DND-41 (cell line): ENCODE measurements around the gene DPYD.

Source experiments
- ATAC-seq: fragments of 200-7000 bp; cut with Tn5 transposase; 3 replicates; pipeline ENCODE4 v1.9.1; 2021; ENCODE audit warnings: low read depth; ENCODE audit not compliant: insufficient read depth
- DNase-seq: peaks from one replicate; pipeline ENCODE4 v3.0.0-alpha.2; 2020
- H2AFZ ChIP-seq: 2 replicates; pipeline ENCODE4 v1.6.0; 2012; ENCODE audit warnings: low read depth, low read length
- H3K27ac ChIP-seq: 2 replicates; pipeline ENCODE4 v1.5.1; 2012; ENCODE audit warnings: low read length, inconsistent platforms
- H3K27me3 ChIP-seq: fragments of 200-600 bp; sonication (generic); 2 replicates; pipeline ENCODE4 v1.6.0; 2012; ENCODE audit warnings: low read length, mild to moderate bottlenecking, inconsistent platforms; ENCODE audit not compliant: insufficient read depth, poor library complexity
- H3K36me3 ChIP-seq: 2 replicates; pipeline ENCODE4 v1.5.1; 2012; ENCODE audit warnings: low read length, inconsistent platforms; ENCODE audit not compliant: insufficient read depth
- H3K4me1 ChIP-seq: 2 replicates; pipeline ENCODE4 v1.5.1; 2012; ENCODE audit warnings: mild to moderate bottlenecking, low read length; ENCODE audit not compliant: insufficient read depth
- H3K4me2 ChIP-seq: 2 replicates; pipeline ENCODE4 v1.6.0; 2012; ENCODE audit warnings: mild to moderate bottlenecking, moderate library complexity, low read length, inconsistent platforms; ENCODE audit not compliant: insufficient read depth
- H3K4me3 ChIP-seq, 2 experiments: fragments of 200-600 bp in 1 of 2; shearing (Covaris generic) in 1 of 2; 2 replicates each; pipeline ENCODE4 v1.5.1; 2012 to 2016; ENCODE audit warnings: inconsistent platforms in 2 of 2, low read length in 2 of 2, mild to moderate bottlenecking in 2 of 2, low read depth in 1 of 2, moderate library complexity in 1 of 2
- H3K79me2 ChIP-seq: 2 replicates; pipeline ENCODE4 v1.6.0; 2012; ENCODE audit warnings: low read length, inconsistent platforms; ENCODE audit not compliant: insufficient read depth
- H3K9ac ChIP-seq: 2 replicates; pipeline ENCODE4 v1.6.0; 2012; ENCODE audit warnings: low read depth, mild to moderate bottlenecking, inconsistent platforms, low read length, moderate library complexity
- H3K9me3 ChIP-seq: 2 replicates; pipeline ENCODE4 v1.5.1; 2012; ENCODE audit warnings: low read length, moderate library complexity, mild to moderate bottlenecking, inconsistent platforms; ENCODE audit not compliant: insufficient read depth, severe bottlenecking
- H4K20me1 ChIP-seq: 2 replicates; pipeline ENCODE4 v1.6.0; 2012; ENCODE audit warnings: low read length; ENCODE audit not compliant: insufficient read depth
- EZH2 ChIP-seq: IDR thresholded peaks from 3 replicates; pipeline ENCODE4 v1.6.1; 2012; ENCODE audit warnings: borderline replicate concordance, low read depth, mild to moderate bottlenecking, moderate library complexity, low read length, inconsistent platforms; ENCODE audit not compliant: severe bottlenecking
- TF ChIP-seq, protein P1 (sequence below): IDR thresholded peaks from 2 replicates; pipeline ENCODE4 v1.5.1; 2012; ENCODE audit warnings: borderline replicate concordance, low read length, moderate library complexity, mild to moderate bottlenecking; ENCODE audit not compliant: poor library complexity, severe bottlenecking; ENCODE audit errors: extremely low read depth

Gene DPYD

DNA sequence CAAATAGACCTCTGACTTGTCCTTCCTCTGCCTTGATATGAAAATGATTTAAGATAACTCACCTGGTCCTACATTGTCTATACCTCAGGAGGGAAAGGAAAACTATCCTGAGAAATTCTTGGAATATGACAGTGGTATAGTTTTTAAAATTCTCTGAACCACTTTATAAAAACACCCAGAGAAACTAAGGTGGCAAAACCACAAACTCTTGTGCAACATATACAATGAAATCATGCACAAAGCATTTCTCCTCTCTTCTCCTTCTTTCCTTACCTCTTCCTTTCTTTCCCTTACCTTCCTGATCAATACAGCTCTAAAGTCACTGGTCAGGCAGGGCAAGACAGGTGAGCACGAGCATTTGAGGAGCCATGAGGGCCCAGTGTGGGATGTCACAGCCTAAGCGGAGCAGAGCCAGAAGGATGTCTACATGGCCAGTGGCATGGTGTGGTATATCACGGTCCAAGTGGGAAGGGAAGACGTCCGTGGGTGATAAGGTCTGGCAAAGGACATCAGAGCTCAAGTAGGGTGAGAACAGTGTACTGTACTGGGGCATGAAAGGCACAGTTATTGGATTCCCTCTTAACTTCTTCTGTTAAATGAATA is 543.3 kb downstream of the DPYD start:
- H3K27ac ChIP-seq: 0 out of 2 replicates have a peak overlapping the region, but pooled peaks have one; percentile 6

DNA sequence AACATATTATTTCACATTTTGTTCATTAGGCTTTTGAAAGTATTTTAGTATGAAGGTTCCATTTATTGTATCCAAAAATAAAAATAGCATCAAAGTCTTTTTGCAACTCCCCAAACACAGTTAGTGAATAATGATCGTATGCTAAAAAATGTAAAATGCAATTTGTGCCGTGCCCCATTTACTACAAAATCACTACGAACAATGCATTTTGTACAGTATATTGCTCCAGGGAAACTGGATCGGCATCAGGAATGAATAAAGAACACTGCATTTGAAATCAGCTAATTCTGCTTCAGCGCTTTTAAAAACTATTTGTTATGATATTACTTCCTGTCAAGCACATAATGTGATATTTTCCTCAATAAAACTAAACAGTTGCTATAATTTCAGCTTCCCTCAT is 547.8 kb downstream of the DPYD start:
- H3K9me3 ChIP-seq: no peaks in the 10 kb centered on the region
- DNase-seq (no peak), ATAC-seq (no peak)
- H4K20me1 ChIP-seq: no peaks in the 10 kb centered on the region
- H3K27me3 ChIP-seq: no peaks in the 10 kb centered on the region
- H3K27ac ChIP-seq: no peak overlapping the region
- H3K36me3 ChIP-seq: peaks cover 7% of the 10 kb centered on the region; the same call in 1 of the 2 replicates
- no peak overlapping the region for H3K9ac ChIP-seq
- no peak overlapping the region for H3K4me3 ChIP-seq
- no peaks in the 10 kb centered on the region for H3K79me2 ChIP-seq
- no peak for TF ChIP-seq EZH2
- TF ChIP-seq, protein P1, sequence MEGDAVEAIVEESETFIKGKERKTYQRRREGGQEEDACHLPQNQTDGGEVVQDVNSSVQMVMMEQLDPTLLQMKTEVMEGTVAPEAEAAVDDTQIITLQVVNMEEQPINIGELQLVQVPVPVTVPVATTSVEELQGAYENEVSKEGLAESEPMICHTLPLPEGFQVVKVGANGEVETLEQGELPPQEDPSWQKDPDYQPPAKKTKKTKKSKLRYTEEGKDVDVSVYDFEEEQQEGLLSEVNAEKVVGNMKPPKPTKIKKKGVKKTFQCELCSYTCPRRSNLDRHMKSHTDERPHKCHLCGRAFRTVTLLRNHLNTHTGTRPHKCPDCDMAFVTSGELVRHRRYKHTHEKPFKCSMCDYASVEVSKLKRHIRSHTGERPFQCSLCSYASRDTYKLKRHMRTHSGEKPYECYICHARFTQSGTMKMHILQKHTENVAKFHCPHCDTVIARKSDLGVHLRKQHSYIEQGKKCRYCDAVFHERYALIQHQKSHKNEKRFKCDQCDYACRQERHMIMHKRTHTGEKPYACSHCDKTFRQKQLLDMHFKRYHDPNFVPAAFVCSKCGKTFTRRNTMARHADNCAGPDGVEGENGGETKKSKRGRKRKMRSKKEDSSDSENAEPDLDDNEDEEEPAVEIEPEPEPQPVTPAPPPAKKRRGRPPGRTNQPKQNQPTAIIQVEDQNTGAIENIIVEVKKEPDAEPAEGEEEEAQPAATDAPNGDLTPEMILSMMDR: no peak
- no peak overlapping the region for H2AFZ ChIP-seq
- no peaks in the 10 kb centered on the region for H3K4me1 ChIP-seq
- no peak overlapping the region for H3K4me2 ChIP-seq

More for the DNA sequence above, 543.3 kb downstream of the DPYD start:
- no peak overlapping the region for H3K4me3 ChIP-seq
- TF ChIP-seq, protein P1: no peak
- TF ChIP-seq EZH2: no peak
- H3K79me2 ChIP-seq: no peaks in the 10 kb centered on the region
- ATAC-seq (no peak), DNase-seq (no peak)
- H3K4me1 ChIP-seq: no peaks in the 10 kb centered on the region
- H3K36me3 ChIP-seq: peaks cover 12% of the 10 kb centered on the region
- H3K4me2 ChIP-seq: no peak overlapping the region
- no peak overlapping the region for H3K9ac ChIP-seq
- H4K20me1 ChIP-seq: no peaks in the 10 kb centered on the region
- no peak overlapping the region for H2AFZ ChIP-seq
- H3K9me3 ChIP-seq: no peaks in the 10 kb centered on the region
- H3K27me3 ChIP-seq: no peaks in the 10 kb centered on the region

DNA sequence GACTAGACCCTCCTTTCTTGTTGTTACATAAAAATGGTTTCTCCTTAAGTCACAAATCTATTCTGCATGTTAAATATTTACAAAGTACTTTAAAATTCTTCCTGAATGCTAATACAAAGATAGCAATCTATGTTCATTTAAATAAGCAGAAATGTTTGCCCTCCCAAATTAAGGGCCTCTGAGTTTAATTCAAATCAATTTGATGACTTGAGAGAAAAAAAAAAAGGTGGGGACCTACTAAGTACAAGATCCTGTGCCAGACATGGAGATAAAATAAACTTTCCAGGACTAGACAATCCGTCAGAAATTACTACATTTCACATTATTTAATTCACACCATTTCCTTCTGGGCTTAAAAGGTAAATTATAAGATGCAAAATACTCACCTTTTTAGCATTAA is 548.3 kb downstream of the DPYD start:
- Histone ChIP-seq H3K36me3 (peaks cover 10% of the 10 kb centered on the region; the same call in 1 of the 2 replicates), H3K4me2 (no peak overlapping the region), H3K4me1 (no peaks in the 10 kb centered on the region), H3K27ac (no peak overlapping the region), H2AFZ (no peak overlapping the region), H3K79me2 (no peaks in the 10 kb centered on the region), H4K20me1 (no peaks in the 10 kb centered on the region), H3K9ac (no peak overlapping the region), H3K4me3 (no peak overlapping the region), H3K27me3 (no peaks in the 10 kb centered on the region), H3K9me3 (no peaks in the 10 kb centered on the region)
- no peak for TF ChIP-seq EZH2
- TF ChIP-seq, protein P1: no peak
- ATAC-seq (no peak), DNase-seq (no peak)
